ENCODE results near the gene GJA4.

- no peak for TF ChIP-seq GATA3 (IDR thresholded peaks at IDR 0.05; ENCODE audit: low read depth, low read length)
- TF ChIP-seq GATA2 (IDR thresholded peaks at IDR 0.05; ENCODE audit: low read depth, low read length) = no peak
These were observed 11.0 kb downstream of the GJA4 start for GRCh38 chr1:34803770-34804169.

All from SH-SY5Y (cell line).